Activated B cell treated with CpG ODN at 0.5 μM for 24 hours (primary cell): ENCODE data around the gene IL1RAPL1. TPM values are rescaled to one million over a fixed set of nuclear protein-coding genes. Genes with fewer than 3 reads are reported as not detected.

Source experiments
- ATAC-seq: fragments of 200-7000 bp; cut with Tn5 transposase; one replicate; pipeline ENCODE4 v1.10.0; 2021; ENCODE audit warnings: low read depth, mild to moderate bottlenecking, moderate library complexity
- CTCF ChIA-PET: fragments of 350-600 bp; sonication (Branson Sonifier 250); formaldehyde crosslinking; loops from one replicate; lab custom pipeline; 2021; ENCODE audit warnings: antibody characterized with exemption; lab: Charles Lee
- POLR2A ChIA-PET: fragments of 350-600 bp; sonication (Branson Sonifier 250); formaldehyde crosslinking; loops from one replicate; lab custom pipeline; 2021; ENCODE audit warnings: antibody characterized with exemption; lab: Charles Lee
- DNase-seq: peaks from one replicate; pipeline ENCODE4 v3.0.0; 2022
- H3K27ac Mint-ChIP-seq: one replicate; pipeline ENCODE4 v1.8.0; 2020; ENCODE audit warnings: mixed read lengths
- H3K27me3 Mint-ChIP-seq: one replicate; pipeline ENCODE4 v1.8.0; 2021; ENCODE audit warnings: mixed read lengths
- H3K36me3 Mint-ChIP-seq: one replicate; pipeline ENCODE4 v1.8.0; 2021; ENCODE audit warnings: low read depth, mixed read lengths
- H3K4me1 Mint-ChIP-seq: one replicate; pipeline ENCODE4 v1.8.0; 2021; ENCODE audit warnings: mixed read lengths
- H3K4me3 Mint-ChIP-seq: one replicate; pipeline ENCODE4 v1.8.0; 2020; ENCODE audit warnings: mild to moderate bottlenecking, mixed read lengths
- H3K9me3 Mint-ChIP-seq: one replicate; pipeline ENCODE4 v1.8.0; 2020; ENCODE audit warnings: mixed read lengths
- CTCF ChIP-seq: fragments of 200-600 bp; IDR thresholded peaks from one replicate; pipeline ENCODE4 v1.8.0; 2022; ENCODE audit warnings: antibody characterized with exemption, mild to moderate bottlenecking
- intact Hi-C: fragments of 100-400 bp; cut with micrococcal nuclease; formaldehyde crosslinking; loops from one replicate; pipeline ENCODE4 v1.15.1; 2024
- total RNA-seq: library from RNA; stranded (reverse); gene quantifications from 2 replicates; pipeline ENCODE4 v1.2.3, GENCODE V29; 2022

IL1RAPL1 gene
- total RNA-seq, 1 donor from 2014 or later: not detected

GRCh38 chrX:29542152-29542551 lies 954.9 kb downstream of the IL1RAPL1 start:
- intact Hi-C loops: no loop called here
- ChIA-PET POLR2A (no interaction called here), CTCF (no interaction called here)
- Mint-ChIP-seq H3K9me3 (no peaks in the 10 kb centered on the region), H3K27me3 (no peaks in the 10 kb centered on the region), H3K4me1 (no peaks in the 10 kb centered on the region), H3K36me3 (no peaks in the 10 kb centered on the region), H3K4me3 (no peak overlapping the region), H3K27ac (no peak overlapping the region)
- TF ChIP-seq CTCF: no peak
- DNase-seq (no peak), ATAC-seq (no peak)

- Mint-ChIP-seq H3K4me3 (no peak overlapping the region), H3K9me3 (no peaks in the 10 kb centered on the region), H3K4me1 (no peaks in the 10 kb centered on the region), H3K36me3 (no peaks in the 10 kb centered on the region), H3K27me3 (no peaks in the 10 kb centered on the region), H3K27ac (no peak overlapping the region)
- TF ChIP-seq CTCF: no peak
- CTCF ChIA-PET: no interaction called here
- intact Hi-C loops: no loop called here
- no peak for ATAC-seq
- POLR2A ChIA-PET: no interaction called here
- no peak for DNase-seq
Observed at GRCh38 chrX:29545878-29546277, 958.6 kb downstream of the IL1RAPL1 start.

- CTCF ChIA-PET: no interaction called here
- Mint-ChIP-seq H3K27me3 (no peaks in the 10 kb centered on the region), H3K9me3 (no peaks in the 10 kb centered on the region), H3K27ac (no peak overlapping the region), H3K4me3 (no peak overlapping the region), H3K4me1 (no peaks in the 10 kb centered on the region), H3K36me3 (no peaks in the 10 kb centered on the region)
- no peak for DNase-seq
- no peak for ATAC-seq
- POLR2A ChIA-PET: no interaction called here
- intact Hi-C loops: no loop called here
- TF ChIP-seq CTCF: no peak
Observed at GRCh38 chrX:29547877-29548276, 960.6 kb downstream of the IL1RAPL1 start.

- DNase-seq (no peak), ATAC-seq (no peak)
- H3K4me3 Mint-ChIP-seq: no peak overlapping the region
- H3K27me3 Mint-ChIP-seq: no peaks in the 10 kb centered on the region
- CTCF ChIA-PET: no interaction called here
- H3K9me3 Mint-ChIP-seq: no peaks in the 10 kb centered on the region
- H3K27ac Mint-ChIP-seq: no peak overlapping the region
- H3K4me1 Mint-ChIP-seq: no peaks in the 10 kb centered on the region
- POLR2A ChIA-PET: no interaction called here
- TF ChIP-seq CTCF: no peak
- intact Hi-C loops: no loop called here
- no peaks in the 10 kb centered on the region for H3K36me3 Mint-ChIP-seq
Observed at GRCh38 chrX:29553542-29553941, 966.3 kb downstream of the IL1RAPL1 start.

- no peaks in the 10 kb centered on the region for H3K36me3 Mint-ChIP-seq
- ATAC-seq: peak; percentile 14
- H3K27me3 Mint-ChIP-seq: no peaks in the 10 kb centered on the region
- DNase-seq: no peak
- ChIA-PET CTCF (no interaction called here), POLR2A (no interaction called here)
- intact Hi-C loops: no loop called here
- no peak overlapping the region for H3K4me3 Mint-ChIP-seq
- no peak overlapping the region for H3K27ac Mint-ChIP-seq
- TF ChIP-seq CTCF: no peak
- H3K9me3 Mint-ChIP-seq: no peaks in the 10 kb centered on the region
- H3K4me1 Mint-ChIP-seq: no peaks in the 10 kb centered on the region
Observed at GRCh38 chrX:29555465-29556091, 968.3 kb downstream of the IL1RAPL1 start.
